GM12878 (cell line): ENCODE measurements around the gene FTO. TPM values are rescaled to one million over a fixed set of nuclear protein-coding genes. Genes with fewer than 3 reads are reported as not detected.

ENCODE experiments used
- ATAC-seq: fragments of 200-7000 bp; cut with Tn5 transposase; 3 replicates; pipeline ENCODE4 v1.9.1; 2020; ENCODE audit warnings: mild to moderate bottlenecking, moderate library complexity
- BruUV-seq: library from RNA; stranded (reverse); fragments of 400-500 nt; replicated peaks from 2 replicates; lab custom pipeline; 2021; lab: Mats Ljungman, UMichigan
- CTCF ChIA-PET: fragments of 300-600 bp; sonication (Branson Sonifier 250); formaldehyde crosslinking; extraction: SDS; loops from one replicate; lab custom pipeline; 2021; ENCODE audit warnings: inconsistent platforms; lab: Yijun Ruan, JAX
- POLR2A ChIA-PET: fragments of 350-600 bp; formaldehyde crosslinking; extraction: SDS; loops from one replicate; lab custom pipeline; 2021; ENCODE audit warnings: inconsistent platforms; lab: Charles Lee
- RAD21 ChIA-PET: fragments of 300-600 bp; sonication (Branson Sonifier 250); formaldehyde crosslinking; loops from one replicate; lab custom pipeline; 2023; ENCODE audit warnings: antibody characterized with exemption; ENCODE audit not compliant: unreplicated experiment; lab: Charles Lee
- SMC1A ChIA-PET: fragments of 300-600 bp; sonication (Branson Sonifier 250); formaldehyde crosslinking; loops from one replicate; lab custom pipeline; 2023; ENCODE audit not compliant: unreplicated experiment, uncharacterized antibody; lab: Charles Lee
- DNase-seq: peaks from one replicate; pipeline ENCODE4 v3.0.0-alpha.2; 2011; ENCODE audit warnings: low read depth, low spot score
- FAIRE-seq: peaks from 3 replicates; lab custom pipeline; 2011; peaks lifted over from hg19 to GRCh38; lab: Jason Lieb, UNC
- H2AFZ ChIP-seq: 2 replicates; pipeline ENCODE4 v1.6.0; 2011; ENCODE audit warnings: low read depth, low read length, control low read depth; ENCODE audit not compliant: control insufficient read depth
- H3K27ac ChIP-seq: 2 replicates; pipeline ENCODE4 v1.5.1; 2011; ENCODE audit warnings: control low read depth; ENCODE audit not compliant: control insufficient read depth, insufficient read depth
- H3K27me3 ChIP-seq, 2 experiments: replicated peaks in 1 of 2; 2 replicates each; pipeline versions ENCODE4 v1.6.0 to v1.6.1; 2011; ENCODE audit warnings: low read length in 1 of 2; ENCODE audit not compliant: control insufficient read depth in 2 of 2, insufficient read depth in 2 of 2
- H3K36me3 ChIP-seq, 2 experiments: 2 replicates each; pipeline ENCODE4 v1.5.1; 2011; ENCODE audit warnings: low read length in 1 of 2; ENCODE audit not compliant: control insufficient read depth in 2 of 2, insufficient read depth in 2 of 2
- H3K4me1 ChIP-seq: 2 replicates; pipeline ENCODE4 v1.6.1; 2011; ENCODE audit warnings: mild to moderate bottlenecking, low read length, moderate library complexity, mixed read lengths; ENCODE audit not compliant: control insufficient read depth, insufficient read depth
- H3K4me2 ChIP-seq: 2 replicates; pipeline ENCODE4 v1.6.0; 2011; ENCODE audit warnings: control low read depth; ENCODE audit not compliant: control insufficient read depth, insufficient read depth
- H3K4me3 ChIP-seq: fragments of 200-600 bp; sonication (generic); 2 replicates; pipeline ENCODE4 v1.5.1; 2016
- H3K79me2 ChIP-seq: 2 replicates; pipeline ENCODE4 v1.6.0; 2011; ENCODE audit warnings: low read length; ENCODE audit not compliant: control insufficient read depth, insufficient read depth
- H3K9ac ChIP-seq: 2 replicates; pipeline ENCODE4 v1.8.0; 2011; ENCODE audit warnings: low read length, control low read depth, mixed read lengths; ENCODE audit not compliant: control insufficient read depth, insufficient read depth
- H3K9me3 ChIP-seq: replicated peaks from 3 replicates; pipeline ENCODE4 v1.5.1; 2011; ENCODE audit warnings: mild to moderate bottlenecking, low read length; ENCODE audit not compliant: control insufficient read depth, insufficient read depth
- H4K20me1 ChIP-seq: 2 replicates; pipeline ENCODE4 v1.6.0; 2011; ENCODE audit not compliant: control insufficient read depth, insufficient read depth
- CUX1 ChIP-seq: IDR thresholded peaks from 2 replicates; pipeline ENCODE4 v1.6.1; 2012; ENCODE audit warnings: improper control_type of control experiment, low read depth, low read length; ENCODE audit not compliant: insufficient replicate concordance
- EP300 ChIP-seq, 2 experiments: fragments of 150-350 bp in 1 of 2; IDR thresholded peaks; 2 replicates each; pipeline ENCODE4 v1.6.1; 2011 to 2012; ENCODE audit warnings: low read depth in 2 of 2, low read length in 2 of 2, borderline replicate concordance in 1 of 2, improper control_type of control experiment in 1 of 2, inconsistent platforms in 1 of 2; ENCODE audit not compliant: control insufficient read depth in 1 of 2
- NR2C2 ChIP-seq: IDR thresholded peaks from 2 replicates; pipeline ENCODE4 v1.6.1; 2011; ENCODE audit warnings: borderline replicate concordance, low read depth; ENCODE audit not compliant: control insufficient read depth, insufficient read length
- NRF1 ChIP-seq: conservative IDR thresholded peaks from 2 replicates; pipeline ENCODE4 v1.6.1; 2011; ENCODE audit warnings: mild to moderate bottlenecking, low read depth, low read length, improper control_type of control experiment
- WGBS: methylation state at CpG from one replicate; pipeline ENCODE4 v1.1.6; 2016; ENCODE audit warnings: low lambda C conversion rate; ENCODE audit not compliant: insufficient replicate concordance, insufficient coverage; ENCODE audit errors: missing lambda C conversion rate; 5-methylcytosine and 5-hydroxymethylcytosine counted together
- in situ Hi-C: fragments of 300-500 bp; cut with MboI; formaldehyde crosslinking; loops from 9 replicates; pipeline ENCODE4 v1.14.3; 2018; ENCODE audit warnings: mixed read lengths
- intact Hi-C: fragments of 100-400 bp; cut with micrococcal nuclease; formaldehyde crosslinking; loops from one replicate; pipeline ENCODE4 v1.14.2; 2022; ENCODE audit not compliant: unreplicated experiment
- polyA plus RNA-seq, 11 experiments: library from polyadenylated mRNA; depleted of rRNA in 4 of 11; unstranded in 6 of 11; stranded (reverse) in 5 of 11; fragments of >200 nt; fragmentation: Nextera tagmentation in 4 of 11; fragmentation: Illumina TruSeq in 1 of 11; extraction: Ambion mirVana in 4 of 11; extraction: Trizol in 1 of 11; gene quantifications; 1 replicate in 1 of 11; 2 replicates in 10 of 11; pipeline versions ENCODE4 v1.2.1 to v1.2.3, GENCODE V29; 2011 to 2016; ENCODE audit warnings: inconsistent platforms in 2 of 11, missing spikeins in 2 of 11, low read depth in 1 of 11
- total RNA-seq, 4 experiments: library from RNA; depleted of rRNA in 3 of 4; stranded (reverse); fragments of >200 nt in 3 of 4; fragmentation: Illumina TruSeq in 1 of 4; extraction: Trizol in 1 of 4; gene quantifications; 2 replicates each; pipeline versions ENCODE4 v1.2.1 to v1.2.3, GENCODE V29; 2013 to 2021
- TF ChIP-seq, protein P1 (sequence below): fragments of 450-650 bp; IDR thresholded peaks from 2 replicates; pipeline ENCODE4 v1.6.1; 2017; ENCODE audit warnings: mild to moderate bottlenecking, moderate library complexity

Gene FTO
- total and polyA plus RNA-seq, 10 of the 15 experiments (the other 5 are each of a cell fraction or from before 2014, with no cell fraction given): 20.1 to 55.0 (median 47.0) TPM

- Histone ChIP-seq H4K20me1 (no peaks in the 10 kb centered on the region; the same call in 1 of the 2 replicates), H3K4me2 (no peak overlapping the region), H2AFZ (no peak overlapping the region), H3K27me3 (no peaks in the 10 kb centered on the region), H3K4me3 (no peak overlapping the region), H3K9ac (no peak overlapping the region), H3K27ac (no peak overlapping the region), H3K79me2 (no peaks in the 10 kb centered on the region), H3K4me1 (no peaks in the 10 kb centered on the region), H3K9me3 (no peaks in the 10 kb centered on the region), H3K36me3 (no peaks in the 10 kb centered on the region)
- FAIRE-seq: no peak
- intact Hi-C loops (no loop called here), in situ Hi-C loops (no loop called here)
- ChIA-PET POLR2A (no interaction called here), SMC1A (no interaction called here), RAD21 (no interaction called here), CTCF (no interaction called here)
- WGBS: 89% methylated on average over 5 of the region's 5 CpGs
- no TSS peak for BruUV-seq
- no peak for ATAC-seq
- TF ChIP-seq, protein P1, sequence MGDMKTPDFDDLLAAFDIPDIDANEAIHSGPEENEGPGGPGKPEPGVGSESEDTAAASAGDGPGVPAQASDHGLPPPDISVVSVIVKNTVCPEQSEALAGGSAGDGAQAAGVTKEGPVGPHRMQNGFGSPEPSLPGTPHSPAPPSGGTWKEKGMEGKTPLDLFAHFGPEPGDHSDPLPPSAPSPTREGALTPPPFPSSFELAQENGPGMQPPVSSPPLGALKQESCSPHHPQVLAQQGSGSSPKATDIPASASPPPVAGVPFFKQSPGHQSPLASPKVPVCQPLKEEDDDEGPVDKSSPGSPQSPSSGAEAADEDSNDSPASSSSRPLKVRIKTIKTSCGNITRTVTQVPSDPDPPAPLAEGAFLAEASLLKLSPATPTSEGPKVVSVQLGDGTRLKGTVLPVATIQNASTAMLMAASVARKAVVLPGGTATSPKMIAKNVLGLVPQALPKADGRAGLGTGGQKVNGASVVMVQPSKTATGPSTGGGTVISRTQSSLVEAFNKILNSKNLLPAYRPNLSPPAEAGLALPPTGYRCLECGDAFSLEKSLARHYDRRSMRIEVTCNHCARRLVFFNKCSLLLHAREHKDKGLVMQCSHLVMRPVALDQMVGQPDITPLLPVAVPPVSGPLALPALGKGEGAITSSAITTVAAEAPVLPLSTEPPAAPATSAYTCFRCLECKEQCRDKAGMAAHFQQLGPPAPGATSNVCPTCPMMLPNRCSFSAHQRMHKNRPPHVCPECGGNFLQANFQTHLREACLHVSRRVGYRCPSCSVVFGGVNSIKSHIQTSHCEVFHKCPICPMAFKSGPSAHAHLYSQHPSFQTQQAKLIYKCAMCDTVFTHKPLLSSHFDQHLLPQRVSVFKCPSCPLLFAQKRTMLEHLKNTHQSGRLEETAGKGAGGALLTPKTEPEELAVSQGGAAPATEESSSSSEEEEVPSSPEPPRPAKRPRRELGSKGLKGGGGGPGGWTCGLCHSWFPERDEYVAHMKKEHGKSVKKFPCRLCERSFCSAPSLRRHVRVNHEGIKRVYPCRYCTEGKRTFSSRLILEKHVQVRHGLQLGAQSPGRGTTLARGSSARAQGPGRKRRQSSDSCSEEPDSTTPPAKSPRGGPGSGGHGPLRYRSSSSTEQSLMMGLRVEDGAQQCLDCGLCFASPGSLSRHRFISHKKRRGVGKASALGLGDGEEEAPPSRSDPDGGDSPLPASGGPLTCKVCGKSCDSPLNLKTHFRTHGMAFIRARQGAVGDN: no peak
- TF ChIP-seq CUX1 (no peak), EP300 (IDR thresholded peaks at IDR 0.05; ENCODE audit: borderline replicate concordance in 1 of 2, control insufficient read depth in 1 of 2, low read depth in 2 of 2, low read length in 2 of 2) (no peak), NR2C2 (no peak), NRF1 (no peak)
- no peak for DNase-seq
Observed at GRCh38 chr16:54052271-54052670, 348.3 kb downstream of the FTO start.
